HG03354 (cell line): ENCODE results near the gene TBC1D21.

Experiments
- ATAC-seq: cut with Tn5 transposase; IDR thresholded peaks from one replicate; pipeline ENCODE4 v1.9.1; 2021; ENCODE audit warnings: mild to moderate bottlenecking; ENCODE audit not compliant: unreplicated experiment, poor library complexity, severe bottlenecking

TBC1D21 gene

DNA sequence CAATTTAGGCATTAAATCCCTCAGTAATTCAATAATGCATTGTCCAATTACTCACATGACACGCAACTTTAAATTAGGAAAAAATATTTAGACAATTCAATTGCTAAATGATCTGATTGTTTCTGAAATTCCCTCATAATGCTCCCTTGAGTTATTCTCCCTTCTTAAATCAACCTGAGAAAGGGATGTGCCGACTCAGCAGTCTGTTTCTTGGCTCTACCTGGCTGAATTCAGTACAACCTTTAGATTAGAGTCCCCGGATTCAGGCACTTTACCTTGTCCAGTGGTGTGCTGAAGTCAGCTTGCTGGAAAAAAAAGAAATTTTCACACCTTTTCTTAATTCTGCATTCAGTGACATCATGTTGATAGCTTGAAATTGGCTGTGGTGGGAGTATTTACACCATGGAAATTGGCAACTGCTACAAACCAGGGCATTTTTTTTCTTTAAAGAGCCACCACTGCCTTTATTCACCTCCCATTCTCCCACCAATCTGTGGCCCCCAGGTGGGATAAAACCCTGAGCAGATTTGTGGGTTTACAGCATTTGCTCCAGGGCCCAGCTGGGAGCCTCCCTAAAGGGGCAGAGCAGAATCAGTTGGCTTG, 32.0 kb downstream of the TBC1D21 start:
- ATAC-seq = no peak

DNA sequence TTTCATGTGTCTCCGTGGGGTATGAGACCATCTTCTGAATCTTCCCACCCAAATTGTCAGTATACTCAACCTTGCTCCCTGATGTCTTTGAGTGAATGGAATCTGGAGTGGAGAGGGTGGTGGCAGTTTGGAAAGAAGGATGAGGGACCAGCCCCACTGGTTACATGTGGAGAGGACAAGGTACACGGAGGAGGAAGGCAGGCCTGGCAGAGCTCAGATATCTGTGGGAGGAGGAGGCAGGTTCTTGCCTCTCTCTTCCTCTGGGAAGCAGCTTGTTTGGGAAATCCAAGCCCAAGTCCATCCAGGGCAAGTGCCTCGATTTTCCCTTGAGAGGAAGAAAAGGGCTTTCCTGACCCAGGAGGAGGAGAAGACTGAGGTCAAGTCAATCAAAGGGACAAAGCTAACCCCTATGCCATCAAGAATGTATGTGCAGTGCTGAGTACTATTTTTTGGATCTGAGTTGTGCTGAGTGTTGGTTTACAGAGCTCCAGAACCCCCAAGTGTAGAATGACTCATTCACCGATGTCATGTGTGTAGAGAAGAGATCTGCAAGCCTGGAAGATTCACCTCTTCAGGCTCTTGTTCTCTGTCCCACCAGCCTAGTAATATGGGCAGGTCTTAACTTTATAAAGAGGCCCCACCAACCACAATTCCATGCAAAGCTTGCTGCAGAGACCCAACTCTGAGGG, 33.1 kb downstream of the TBC1D21 start:
- no peak for ATAC-seq

DNA sequence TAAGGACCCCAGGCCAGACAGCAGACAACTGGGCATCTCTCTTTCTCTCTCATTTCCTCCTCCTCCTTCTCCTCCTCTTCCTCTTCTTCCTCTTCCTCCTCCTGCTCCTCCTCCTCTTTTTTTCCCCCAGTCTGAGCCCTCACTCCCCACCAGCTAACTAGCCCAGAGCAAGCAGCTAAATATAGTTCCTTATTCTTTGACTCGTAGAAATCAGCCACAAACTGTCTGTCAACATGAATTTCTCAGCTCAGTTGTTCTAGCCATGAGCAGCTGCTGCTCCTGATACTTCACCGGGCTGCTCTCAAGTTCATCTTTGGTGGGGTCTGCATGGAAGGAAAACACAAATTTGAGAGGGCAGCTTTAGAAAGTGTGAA, 33.7 kb downstream of the TBC1D21 start:
- no peak for ATAC-seq

DNA sequence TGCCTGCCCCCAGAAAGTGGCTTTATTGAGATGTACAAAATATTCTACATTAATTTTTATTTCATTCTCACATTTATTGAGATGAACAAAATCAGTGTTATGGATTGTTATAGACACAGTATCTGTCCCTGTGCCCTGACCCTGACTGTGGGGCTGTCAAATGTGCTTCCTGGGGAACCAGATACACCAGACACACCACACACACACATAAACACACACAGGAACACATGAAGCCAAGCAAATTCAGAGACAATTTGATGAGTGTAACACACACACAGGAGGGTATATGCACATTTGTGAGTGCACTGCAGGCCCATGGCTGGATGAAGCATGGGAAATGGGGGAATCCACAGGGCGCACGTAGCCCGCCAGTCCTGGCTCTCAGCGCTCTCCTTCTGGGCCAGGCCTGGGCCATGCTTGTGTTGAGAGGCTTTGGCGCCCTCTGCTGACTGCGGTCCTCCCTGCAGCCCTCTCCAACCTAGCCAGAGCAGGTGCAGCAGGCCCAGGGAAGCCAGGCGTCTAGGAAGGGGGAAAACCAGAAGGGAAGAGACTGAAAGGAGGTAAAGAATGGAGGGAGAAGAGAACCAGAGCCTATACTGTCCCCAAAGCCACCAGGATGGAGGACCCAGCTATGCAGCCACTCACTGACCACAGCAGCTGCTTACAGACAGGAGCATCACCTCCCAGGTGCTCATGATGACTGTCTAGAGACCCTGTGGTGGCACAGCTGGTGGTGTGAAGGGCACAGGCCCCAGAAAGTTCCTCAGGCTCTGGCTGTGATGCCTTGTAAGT, 34.9 kb downstream of the TBC1D21 start:
- peak; percentile 71 for ATAC-seq

DNA sequence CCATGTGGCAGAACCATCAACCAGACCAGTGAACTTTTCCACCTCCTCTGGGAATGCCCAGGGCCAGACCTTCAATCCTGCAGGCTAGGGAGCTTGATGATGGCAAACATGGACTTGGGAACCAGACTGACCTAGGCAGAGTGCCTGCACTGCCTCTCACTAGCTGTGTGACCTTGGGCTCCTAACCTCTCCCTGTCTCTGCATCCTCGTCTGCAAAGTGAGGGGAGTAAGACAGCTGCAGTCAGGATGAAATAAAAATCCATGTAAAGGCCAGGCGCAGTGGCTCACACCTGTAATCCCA, 35.4 kb downstream of the TBC1D21 start:
- ATAC-seq = no peak

DNA sequence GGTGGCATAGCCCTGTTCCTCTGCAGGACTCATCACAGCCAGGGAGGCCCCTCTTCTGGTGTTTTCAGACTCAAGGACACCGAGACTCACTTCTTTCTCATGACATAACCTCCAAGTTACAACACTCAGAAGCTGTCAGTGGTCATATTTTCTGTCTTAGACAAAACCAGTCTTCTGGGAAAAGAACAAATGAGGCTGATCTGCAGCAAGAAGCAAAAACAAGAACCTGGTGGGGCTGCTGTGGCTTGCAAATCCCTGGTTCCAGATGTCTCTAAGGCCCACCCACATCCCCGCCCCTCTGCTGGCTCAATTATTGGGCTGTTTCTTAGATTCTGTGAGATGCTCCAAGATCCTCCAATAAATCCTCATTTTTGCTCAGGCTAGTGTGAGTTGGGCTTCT, 36.3 kb downstream of the TBC1D21 start:
- no peak for ATAC-seq

DNA sequence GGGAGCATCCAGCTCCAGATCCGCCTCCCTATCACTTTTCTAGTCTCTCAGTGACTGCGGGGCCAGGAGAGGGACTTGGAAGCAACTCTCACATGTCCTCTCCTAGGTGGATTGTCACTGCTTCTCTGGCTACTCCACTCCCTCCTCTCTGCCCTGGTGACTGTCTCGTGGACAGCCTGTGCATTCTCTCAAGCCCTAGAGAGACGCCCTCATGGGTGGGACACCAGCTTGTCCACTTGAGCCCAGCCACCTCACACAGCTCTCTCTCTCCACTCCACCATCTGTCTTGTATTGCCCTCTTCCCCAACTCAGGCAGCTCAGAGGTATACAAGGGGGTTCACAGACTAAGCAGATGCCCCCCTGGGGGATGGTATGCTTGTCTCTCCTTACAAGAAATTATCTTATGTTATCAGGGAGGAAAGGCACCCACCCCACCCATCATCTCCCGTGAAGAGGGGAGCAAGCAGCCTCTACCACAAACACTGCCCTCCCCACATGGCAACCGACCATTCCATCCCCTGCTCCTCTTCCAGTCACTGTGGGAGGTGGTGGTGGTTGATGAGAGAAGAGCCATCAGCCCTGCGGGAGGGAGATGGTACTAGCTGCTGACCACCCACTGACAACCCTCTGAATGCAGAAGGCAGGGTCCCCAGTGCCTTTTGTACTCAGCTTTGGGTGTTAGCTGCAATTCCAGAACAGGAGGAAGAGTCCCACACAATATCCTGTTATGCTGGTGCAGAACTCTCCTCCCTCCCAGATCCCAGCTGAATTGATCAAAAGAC, 37.3 kb downstream of the TBC1D21 start:
- ATAC-seq = no peak

DNA sequence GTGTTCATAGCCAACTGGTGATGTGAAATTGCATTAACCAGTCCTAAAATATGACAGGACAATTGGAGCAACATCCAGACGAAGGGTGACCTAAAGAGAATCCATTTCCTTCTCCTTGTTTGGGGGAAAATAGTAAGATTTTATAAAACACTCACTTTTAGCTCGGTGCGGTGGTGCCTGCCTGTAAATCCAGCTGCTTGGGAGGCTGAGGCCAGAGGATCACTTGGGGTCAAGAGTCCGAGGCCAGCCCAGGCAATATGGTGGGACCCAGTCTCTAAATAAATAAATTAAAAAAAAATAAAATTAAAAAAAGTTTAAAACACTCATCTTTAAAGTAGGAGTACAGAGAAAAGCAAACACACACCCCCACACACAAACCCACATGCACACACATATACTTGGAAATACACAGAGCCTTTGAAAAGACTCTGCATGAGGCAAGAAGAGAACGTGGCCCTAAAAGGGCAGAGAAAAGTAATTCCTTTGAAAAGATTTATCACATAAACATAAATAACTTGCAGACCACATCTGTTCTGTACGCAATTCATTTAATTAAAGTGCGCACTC, 38.7 kb downstream of the TBC1D21 start:
- ATAC-seq = no peak

DNA sequence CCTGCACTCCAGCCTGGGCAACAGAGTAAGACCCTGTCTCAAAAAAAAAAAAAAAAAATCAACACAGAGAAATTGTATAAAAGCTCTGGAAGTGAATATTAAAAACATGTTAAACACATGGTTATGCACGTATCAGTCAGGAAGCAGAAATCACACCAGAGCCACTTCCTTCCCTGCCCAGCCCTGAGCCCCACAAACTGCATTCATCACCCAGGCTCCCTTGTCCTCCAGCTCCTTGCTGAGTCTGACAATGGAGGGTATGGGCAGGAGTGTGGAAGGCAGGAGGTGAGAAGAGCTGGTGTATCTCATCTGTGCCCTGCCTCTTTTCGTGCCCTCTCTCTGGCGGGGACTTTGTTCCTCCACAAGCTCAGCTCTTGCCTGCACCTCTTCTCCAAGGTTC, 40.8 kb downstream of the TBC1D21 start:
- ATAC-seq = no peak

DNA sequence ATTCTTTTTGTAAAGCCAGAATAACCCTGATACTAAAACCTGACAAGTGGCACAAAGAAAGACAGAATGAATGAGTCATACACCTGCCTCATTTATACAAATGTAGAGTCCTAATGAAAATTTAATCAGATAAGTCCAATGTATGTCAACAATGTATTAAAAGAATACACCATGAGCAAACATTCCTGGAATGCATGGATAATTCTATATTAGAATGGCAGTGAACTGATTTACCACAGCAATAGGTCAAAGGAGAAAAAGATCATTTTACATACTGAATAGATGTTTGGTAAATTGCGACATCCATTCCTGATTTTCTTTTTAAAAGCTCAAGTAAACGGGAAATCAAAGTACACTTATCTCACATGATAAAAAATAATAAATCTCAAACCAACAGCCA, 41.7 kb downstream of the TBC1D21 start:
- no peak for ATAC-seq

DNA sequence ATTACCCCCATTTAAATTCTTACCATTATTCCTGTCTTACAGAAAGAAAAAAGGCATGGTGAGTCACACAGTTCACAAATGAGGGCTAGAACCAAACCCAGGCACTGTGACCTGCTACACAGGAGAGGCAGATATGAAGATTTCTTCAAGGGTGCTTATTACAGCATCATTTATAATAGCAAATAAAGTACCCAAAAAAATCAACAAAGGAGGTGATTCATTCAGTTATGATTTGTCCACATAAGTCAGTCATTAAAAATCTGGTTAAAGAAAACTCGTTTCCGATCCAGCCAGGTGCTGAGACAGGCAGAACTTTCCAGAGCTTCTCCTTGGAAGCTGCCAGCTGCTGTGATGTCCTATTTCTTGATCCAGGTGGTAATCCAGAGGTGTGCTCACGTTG, 45.4 kb downstream of the TBC1D21 start:
- no peak for ATAC-seq

DNA sequence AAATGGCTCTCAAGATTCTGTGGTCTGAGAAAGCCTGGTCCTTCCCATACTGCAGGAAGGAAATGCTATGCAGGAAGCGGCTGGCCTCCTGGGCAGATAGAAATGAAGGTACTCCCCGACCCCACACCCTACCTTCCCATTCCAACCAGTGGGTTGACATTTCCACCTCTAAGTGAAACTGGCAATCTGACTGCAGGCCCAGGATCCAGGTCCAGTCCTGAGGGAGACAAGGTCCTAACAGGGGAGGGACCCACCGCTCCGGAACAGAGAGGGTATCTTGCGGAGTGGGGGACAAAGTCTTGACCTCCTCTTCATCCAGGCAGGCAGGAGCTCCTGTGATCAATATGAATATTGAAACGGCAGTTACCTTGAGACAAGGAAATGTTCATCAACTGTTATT, 46.3 kb downstream of the TBC1D21 start:
- ATAC-seq = no peak

DNA sequence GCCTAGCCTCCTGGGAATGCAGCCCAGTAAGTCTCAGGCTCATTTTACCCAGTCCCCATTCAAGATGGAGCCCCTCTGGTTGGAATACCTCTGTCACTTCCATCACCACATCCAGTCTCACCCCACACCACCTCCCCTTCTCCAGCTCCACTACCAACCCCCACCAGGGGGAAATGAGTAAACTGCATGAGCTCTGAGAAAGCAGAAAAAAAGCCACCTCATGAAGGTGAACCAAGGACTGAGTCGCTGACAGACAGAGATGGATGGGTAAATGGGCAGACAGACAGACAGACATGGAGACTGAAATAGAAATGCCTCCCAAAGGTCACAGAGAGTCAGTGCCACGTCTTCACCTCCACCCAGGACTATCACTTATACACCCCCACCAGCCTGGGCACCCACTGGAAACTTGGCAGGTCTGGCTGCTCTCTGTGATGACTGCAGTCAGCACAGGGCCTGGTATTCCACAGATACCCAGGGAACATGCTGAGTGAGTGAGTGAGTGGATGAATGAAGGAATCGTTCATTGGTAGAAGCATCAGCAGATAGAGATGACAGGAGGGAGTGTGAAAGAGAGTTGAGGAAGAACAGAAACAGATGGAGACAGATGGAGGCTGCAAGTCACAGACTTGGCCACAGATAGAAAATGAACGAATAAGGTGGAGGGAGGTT, 48.0 kb downstream of the TBC1D21 start:
- no peak for ATAC-seq

DNA sequence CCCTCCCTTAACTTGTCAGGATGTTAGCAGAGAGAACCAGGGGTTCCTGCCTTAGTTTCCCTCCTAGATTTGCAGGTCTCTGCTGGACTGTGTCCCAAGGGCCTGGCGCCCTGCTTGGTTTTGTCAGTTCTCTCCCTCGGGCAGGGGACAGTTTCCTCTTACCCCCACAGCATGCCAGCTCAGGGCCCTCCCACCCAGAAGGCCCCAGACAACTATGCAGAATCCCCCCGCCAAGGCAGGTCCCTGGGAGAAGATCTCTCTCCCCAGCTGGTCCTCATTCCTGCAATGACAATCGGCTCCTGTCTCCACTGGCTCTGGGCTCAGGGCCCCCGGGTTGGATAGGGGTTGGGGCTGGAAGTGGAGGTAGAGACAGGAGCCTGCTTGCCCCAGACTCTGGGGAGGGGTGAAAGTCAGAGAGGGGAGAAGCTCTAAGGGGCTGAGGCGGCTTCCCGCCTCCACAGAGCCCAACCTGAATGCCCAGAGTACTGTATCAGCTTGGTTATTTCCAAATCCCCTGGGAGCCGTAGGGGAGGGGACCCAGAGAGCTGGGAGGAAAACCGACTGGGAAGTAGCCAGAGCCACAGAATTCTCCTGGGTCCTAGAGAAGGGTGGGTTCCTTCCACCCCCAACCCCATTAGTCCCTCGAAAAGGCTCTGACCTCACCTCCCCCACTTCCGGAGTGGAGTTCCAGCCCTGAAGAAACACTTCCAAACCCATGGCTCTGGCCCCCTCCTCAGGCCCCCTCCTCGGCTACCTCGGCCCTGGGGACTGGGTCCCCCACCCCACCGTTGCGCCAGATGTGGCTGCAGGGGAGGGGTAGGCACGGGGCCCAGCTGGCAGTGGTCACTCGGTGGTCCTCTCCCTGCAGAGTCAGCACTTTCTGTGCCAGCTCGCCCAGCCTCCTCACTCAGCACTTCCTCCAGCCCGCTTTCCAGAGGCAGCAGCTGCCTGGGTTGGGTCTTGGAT, 49.1 kb downstream of the TBC1D21 start:
- no peak for ATAC-seq

DNA sequence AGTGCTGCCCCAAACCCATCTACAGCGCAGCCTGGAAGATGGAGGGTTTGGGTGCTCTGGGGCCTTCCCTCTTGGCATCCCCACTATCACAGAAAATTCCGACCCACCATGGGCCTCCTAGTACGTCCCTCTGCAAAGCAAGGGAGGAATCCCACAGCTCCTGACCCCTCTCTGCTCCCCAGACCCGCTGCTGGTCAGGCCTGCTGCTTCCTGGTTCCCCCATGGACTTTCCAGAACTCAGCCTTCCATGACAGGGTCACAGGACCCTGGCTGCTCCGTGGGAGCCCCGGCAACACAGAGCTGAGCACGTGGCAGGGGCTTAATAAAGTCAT, 49.8 kb downstream of the TBC1D21 start:
- ATAC-seq = no peak

DNA sequence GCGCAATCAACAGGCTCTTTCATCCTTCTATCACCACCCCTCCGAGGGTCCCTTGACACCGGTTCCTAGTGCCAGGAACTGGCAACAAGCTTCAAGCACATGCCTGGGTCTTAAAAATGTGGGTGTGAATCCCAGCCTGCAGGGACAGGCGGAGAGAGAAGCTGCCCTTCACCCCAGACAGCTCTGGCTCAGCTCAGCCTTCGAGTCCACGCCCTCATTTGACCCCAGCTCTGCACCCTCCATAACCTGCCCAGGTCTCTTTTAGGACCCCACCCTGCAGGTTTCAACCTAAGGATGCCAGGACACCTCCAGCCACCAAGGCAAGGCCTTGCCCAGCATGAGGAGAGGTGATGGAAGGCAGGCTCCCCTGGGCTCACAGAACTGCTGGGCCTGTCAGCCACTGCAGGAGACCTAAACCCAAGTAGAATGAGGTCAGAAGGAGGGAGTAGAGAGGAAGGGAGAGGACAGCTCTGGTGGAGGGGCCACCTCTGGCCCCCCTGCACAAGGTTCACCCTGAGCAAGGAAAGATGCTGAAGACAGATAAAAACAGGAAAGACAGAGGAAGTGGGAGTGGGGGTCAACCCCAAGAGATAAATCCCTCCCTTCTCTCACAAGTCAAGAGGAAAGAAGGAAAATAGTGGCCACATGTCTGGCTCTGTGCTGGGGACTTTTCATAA, 50.3 kb downstream of the TBC1D21 start:
- ATAC-seq = no peak

DNA sequence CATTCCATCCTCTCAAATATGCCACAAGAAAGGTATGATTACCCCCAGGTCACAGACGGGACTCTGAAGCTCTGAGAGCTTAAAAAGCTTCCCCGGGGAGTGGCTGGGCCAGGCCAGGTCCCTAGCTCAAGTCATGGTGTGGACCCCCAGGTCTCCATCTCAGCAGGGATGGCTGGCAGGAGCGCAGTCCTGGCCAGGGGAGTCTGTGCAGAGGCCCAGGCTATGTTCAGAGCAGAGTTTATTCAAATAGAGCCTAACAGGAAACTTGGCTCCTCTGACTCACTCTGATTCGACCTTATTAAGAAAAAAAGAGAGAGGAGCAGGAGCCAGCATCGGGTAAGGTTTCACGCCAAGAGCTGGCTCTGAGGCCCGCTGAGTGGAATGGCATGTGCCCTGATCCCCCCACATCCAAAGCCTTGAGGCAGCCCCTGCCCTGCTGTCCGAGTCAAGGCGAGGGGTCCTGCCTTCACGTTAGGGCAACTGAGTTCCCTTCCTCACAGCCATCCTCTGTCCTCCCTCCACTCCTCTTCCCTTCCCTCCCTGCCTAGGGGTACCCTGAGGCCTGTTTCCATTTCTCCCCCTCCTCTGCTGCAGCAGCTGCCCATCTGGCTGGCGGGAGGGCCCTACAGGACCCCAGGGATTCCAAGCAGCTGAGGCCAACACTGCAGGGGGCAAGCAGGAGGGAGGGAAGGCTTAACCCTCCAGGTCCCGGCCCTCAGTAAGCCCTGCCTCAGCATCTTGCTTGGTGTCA, 51.0 kb downstream of the TBC1D21 start:
- no peak for ATAC-seq

DNA sequence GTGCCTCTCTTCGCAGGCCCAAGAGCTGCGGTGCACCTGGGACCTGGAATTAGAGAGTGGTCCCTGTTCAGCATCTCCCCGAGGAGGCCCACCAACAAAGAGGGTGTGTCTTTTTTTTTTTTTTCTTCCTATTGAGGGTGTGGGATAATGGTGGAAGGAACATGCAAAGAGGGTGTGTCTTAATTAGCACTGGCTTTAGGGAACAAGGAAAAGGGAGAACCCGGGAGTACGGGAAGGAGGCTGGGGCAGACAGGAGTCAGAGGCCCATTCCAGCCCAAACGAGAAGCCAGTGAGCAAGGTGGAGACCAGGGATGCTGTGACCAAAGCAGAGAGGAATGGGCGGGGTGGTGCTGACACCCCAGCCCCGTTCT, 52.5 kb downstream of the TBC1D21 start:
- no peak for ATAC-seq
